ENCODE results near the gene CSNK2A1. TPM values are rescaled to one million over a fixed set of nuclear protein-coding genes. Genes with fewer than 3 reads are reported as not detected.
"Not testable (repeated sequence)": the region's sequence is repeated elsewhere in the genome, so short reads cannot be mapped to it uniquely, and the experiment has no call there.

CSNK2A1 gene
- total RNA-seq, 2 donors from 2014 or later = 86.4 to 110 TPM

GRCh38 chr20:507761-508332 is 35.7 kb downstream of the CSNK2A1 start:
- intact Hi-C loops (cut with DNase I) = no loop called here
- ATAC-seq (no peak), DNase-seq (no peak)

- DNase-seq (no peak), ATAC-seq (no peak)
- intact Hi-C loops (cut with DNase I) = no loop called here
Observed at GRCh38 chr20:507006-507758, 36.4 kb downstream of the CSNK2A1 start.

GRCh38 chr20:504632-505075 is 38.9 kb downstream of the CSNK2A1 start:
- DNase-seq (no peak), ATAC-seq (no peak)
- intact Hi-C loops (cut with DNase I) = no loop called here

- intact Hi-C loops (cut with DNase I) = no loop called here
- DNase-seq (no peak), ATAC-seq (no peak)
Observed at GRCh38 chr20:503048-503737, 40.4 kb downstream of the CSNK2A1 start.

- intact Hi-C loops (cut with DNase I) = no loop called here
- ATAC-seq (no peak), DNase-seq (no peak)
Observed at GRCh38 chr20:497979-498378, 45.6 kb downstream of the CSNK2A1 start.

- intact Hi-C loops (cut with DNase I) = no loop called here
- no peak for DNase-seq
- peak in 1 of 2 donors; percentile 89 for ATAC-seq
Observed at GRCh38 chr20:496126-496696, 47.4 kb downstream of the CSNK2A1 start.

GRCh38 chr20:492159-492558 is 51.4 kb downstream of the CSNK2A1 start:
- intact Hi-C loops (cut with DNase I) = no loop called here
- ATAC-seq (no peak), DNase-seq (no peak)

GRCh38 chr20:487655-488054 is 55.9 kb downstream of the CSNK2A1 start:
- intact Hi-C loops (cut with DNase I) = no loop called here
- ATAC-seq = no peak
- DNase-seq = no peak

- peak; percentile 67 for DNase-seq
- intact Hi-C loops (cut with DNase I) = no loop called here
- ATAC-seq = peak; percentile 98 to 99
Observed at GRCh38 chr20:483815-484644, 59.6 kb downstream of the CSNK2A1 start.

- ATAC-seq (no peak), DNase-seq (no peak)
- intact Hi-C loops (cut with DNase I) = no loop called here
Observed at GRCh38 chr20:481167-481566, 62.4 kb downstream of the CSNK2A1 start.

GRCh38 chr20:480044-480443 is 63.5 kb downstream of the CSNK2A1 start:
- ATAC-seq (no peak), DNase-seq (no peak)
- intact Hi-C loops (cut with DNase I) = no loop called here

- DNase-seq = no peak
- no peak for ATAC-seq
- intact Hi-C loops (cut with DNase I) = loop anchor here (1.0 to 5.0 kb wide), 2 partner anchors 122 to 125 kb away; no protein-coding TSS in a partner anchor
Observed at GRCh38 chr20:479487-479886, 64.1 kb downstream of the CSNK2A1 start.

- DNase-seq = no peak
Observed at GRCh38 chr20:478949-479429, 64.6 kb downstream of the CSNK2A1 start.

GRCh38 chr20:478010-478948 is 65.3 kb downstream of the CSNK2A1 start:
- ATAC-seq = peak in 1 of 2 donors; percentile 18
- intact Hi-C loops (cut with DNase I) = loop anchor here in 1 of 2 donors (5.0 kb wide), 1 partner anchor 121 kb away; no protein-coding TSS in a partner anchor
- DNase-seq = no peak

More at GRCh38 chr20:478949-479429, 64.6 kb downstream of the CSNK2A1 start:
- ATAC-seq = peak; percentile 10 to 22
- intact Hi-C loops (cut with DNase I) = loop anchor here (1.0 to 5.0 kb wide), 2 partner anchors 122 to 125 kb away; no protein-coding TSS in a partner anchor

- not testable (repeated sequence) for DNase-seq, ATAC-seq
- intact Hi-C loops (cut with DNase I) = loop anchor here in 1 of 2 donors (5.0 kb wide), 1 partner anchor 119 kb away; no protein-coding TSS in a partner anchor
Observed at GRCh38 chr20:476561-477249, 66.9 kb downstream of the CSNK2A1 start.

- intact Hi-C loops (cut with DNase I) = loop anchor here in 1 of 2 donors (5.0 kb wide), 1 partner anchor 118 kb away; no protein-coding TSS in a partner anchor
- DNase-seq = no peak
- ATAC-seq = peak in 1 of 2 donors; percentile 60
Observed at GRCh38 chr20:475463-476357, 67.9 kb downstream of the CSNK2A1 start.

Data from left cardiac atrium (tissue), 4 donors.